GM21576 (cell line): Measurements from ENCODE around the gene LYPD6B.
A peak's percentile ranks its signal among the peaks of the same experiment; 100 is the strongest.

Experiments
- ATAC-seq: cut with Tn5 transposase; IDR thresholded peaks from one replicate; pipeline ENCODE4 v1.9.1; 2021; ENCODE audit warnings: mild to moderate bottlenecking, moderate library complexity; ENCODE audit not compliant: unreplicated experiment

The LYPD6B gene

GRCh38 chr2:149155988-149156387 is 117.5 kb downstream of the LYPD6B start:
- ATAC-seq, result no peak

- no peak for ATAC-seq
Observed at GRCh38 chr2:149156971-149157740, 118.7 kb downstream of the LYPD6B start.

GRCh38 chr2:149158957-149159356 is 120.5 kb downstream of the LYPD6B start:
- no peak for ATAC-seq

- ATAC-seq, result no peak
Observed at GRCh38 chr2:149160195-149160594, 121.7 kb downstream of the LYPD6B start.

GRCh38 chr2:149160701-149161217 is 122.3 kb downstream of the LYPD6B start:
- peak; percentile 98 for ATAC-seq

GRCh38 chr2:149161481-149162225 is 123.2 kb downstream of the LYPD6B start:
- no peak for ATAC-seq

- ATAC-seq, result no peak
Observed at GRCh38 chr2:149164296-149164695, 125.8 kb downstream of the LYPD6B start.

GRCh38 chr2:149164827-149165226 is 126.3 kb downstream of the LYPD6B start:
- ATAC-seq, result no peak

GRCh38 chr2:149167001-149167780 is 128.7 kb downstream of the LYPD6B start:
- ATAC-seq, result peak; percentile 85

- ATAC-seq, result no peak
Observed at GRCh38 chr2:149167941-149168340, 129.4 kb downstream of the LYPD6B start.

GRCh38 chr2:149169656-149170055 is 131.2 kb downstream of the LYPD6B start:
- no peak for ATAC-seq

- ATAC-seq, result no peak
Observed at GRCh38 chr2:149170156-149170555, 131.7 kb downstream of the LYPD6B start.

- ATAC-seq, result no peak
Observed at GRCh38 chr2:149170911-149171310, 132.4 kb downstream of the LYPD6B start.

GRCh38 chr2:149173220-149173619 is 134.7 kb downstream of the LYPD6B start:
- no peak for ATAC-seq

GRCh38 chr2:149175956-149176355 is 137.5 kb downstream of the LYPD6B start:
- no peak for ATAC-seq

- no peak for ATAC-seq
Observed at GRCh38 chr2:149178612-149179011, 140.1 kb downstream of the LYPD6B start.

- no peak for ATAC-seq
Observed at GRCh38 chr2:149180226-149180875, 141.9 kb downstream of the LYPD6B start.

- ATAC-seq, result no peak
Observed at GRCh38 chr2:149183187-149183586, 144.7 kb downstream of the LYPD6B start.

GRCh38 chr2:149184991-149185390 is 146.5 kb downstream of the LYPD6B start:
- no peak for ATAC-seq

GRCh38 chr2:149185942-149186490 is 147.5 kb downstream of the LYPD6B start:
- no peak for ATAC-seq
